Neural cell (in vitro differentiated cells): Measurements from ENCODE around the gene MCCC1. TPM values are rescaled to one million over a fixed set of nuclear protein-coding genes. Genes with fewer than 3 reads are reported as not detected.

Experiments
- H2AFZ ChIP-seq: fragments of 200-600, 300-800 bp; sonication (generic), shearing (Covaris generic); 2 replicates; pipeline ENCODE4 v1.6.0; 2014; ENCODE audit warnings: low read depth, mild to moderate bottlenecking, antibody characterized with exemption, low read length, moderate library complexity
- H3F3A ChIP-seq: fragments of 200-600 bp; shearing (Covaris generic); 2 replicates; pipeline ENCODE4 v1.6.1; 2016; ENCODE audit warnings: mild to moderate bottlenecking, moderate library complexity, mixed read lengths, antibody characterized with exemption, low read length; ENCODE audit not compliant: insufficient read depth, poor library complexity, severe bottlenecking
- H3K27ac ChIP-seq: fragments of 200-600, 300-800 bp; sonication (generic), shearing (Covaris generic); 2 replicates; pipeline ENCODE4 v1.5.1; 2014; ENCODE audit warnings: mild to moderate bottlenecking, low read length, moderate library complexity
- H3K27me3 ChIP-seq: fragments of 300-800, 200-600 bp; sonication (generic), shearing (Covaris generic); 2 replicates; pipeline ENCODE4 v1.6.0; 2014; ENCODE audit warnings: mild to moderate bottlenecking, low read depth, low read length, moderate library complexity; ENCODE audit not compliant: insufficient read depth
- H3K36me3 ChIP-seq: fragments of 300-800, 200-600 bp; sonication (generic), shearing (Covaris generic); 2 replicates; pipeline ENCODE4 v1.5.1; 2014; ENCODE audit warnings: mild to moderate bottlenecking, antibody characterized with exemption, low read length, moderate library complexity; ENCODE audit not compliant: insufficient read depth
- H3K4me2 ChIP-seq: fragments of 300-800, 200-600 bp; sonication (generic), shearing (Covaris generic); 2 replicates; pipeline ENCODE4 v1.6.0; 2014; ENCODE audit warnings: mild to moderate bottlenecking, low read length
- H3K4me3 ChIP-seq: fragments of 300-800, 200-600 bp; sonication (generic), shearing (Covaris generic); 2 replicates; pipeline ENCODE4 v1.5.1; 2014; ENCODE audit warnings: mild to moderate bottlenecking, low read length, moderate library complexity
- H3K79me2 ChIP-seq: fragments of 200-600 bp; shearing (Covaris generic); replicated peaks from 2 replicates; pipeline ENCODE4 v1.6.0; 2014; ENCODE audit warnings: mild to moderate bottlenecking, low read length, moderate library complexity; ENCODE audit not compliant: insufficient read depth
- H3K9ac ChIP-seq: fragments of 300-800, 200-600 bp; sonication (generic), shearing (Covaris generic); 2 replicates; pipeline ENCODE4 v1.6.1; 2016; ENCODE audit warnings: mild to moderate bottlenecking, low read length, mixed read lengths
- H3K9me2 ChIP-seq: fragments of 200-600 bp; shearing (Covaris generic); 2 replicates; pipeline ENCODE4 v1.6.1; 2016; ENCODE audit warnings: mild to moderate bottlenecking, low read length, mixed read lengths; ENCODE audit not compliant: insufficient read depth
- H3K9me3 ChIP-seq: fragments of 200-600, 300-800 bp; sonication (generic), shearing (Covaris generic); 2 replicates; pipeline ENCODE4 v1.6.1; 2016; ENCODE audit warnings: mild to moderate bottlenecking, mixed run types, low read length, moderate library complexity, mixed read lengths
- H4K20me1 ChIP-seq: fragments of 200-600 bp; shearing (Covaris generic); 2 replicates; pipeline ENCODE4 v1.6.1; 2016; ENCODE audit warnings: mild to moderate bottlenecking, mixed run types; ENCODE audit not compliant: insufficient read depth
- CTCF ChIP-seq: fragments of 450-650 bp; IDR thresholded peaks from 2 replicates; pipeline ENCODE4 v1.5.1; 2014; ENCODE audit warnings: antibody characterized with exemption, mild to moderate bottlenecking, moderate library complexity; ENCODE audit not compliant: poor library complexity, severe bottlenecking
- EP300 ChIP-seq: fragments of 450-650 bp; conservative IDR thresholded peaks from 2 replicates; pipeline ENCODE4 v1.6.1; 2014; ENCODE audit warnings: antibody characterized with exemption, mild to moderate bottlenecking, moderate library complexity; ENCODE audit not compliant: poor library complexity, severe bottlenecking
- EZH2 ChIP-seq: fragments of 200-600, 300-800 bp; shearing (Covaris generic), sonication (generic); IDR thresholded peaks from 2 replicates; pipeline ENCODE4 v1.6.1; 2014; ENCODE audit warnings: antibody characterized with exemption, low read length, borderline replicate concordance, mild to moderate bottlenecking; ENCODE audit not compliant: insufficient read depth, poor library complexity, severe bottlenecking
- MXI1 ChIP-seq: fragments of 450-650 bp; conservative IDR thresholded peaks from 2 replicates; pipeline ENCODE4 v1.6.1; 2014; ENCODE audit warnings: antibody characterized with exemption, mild to moderate bottlenecking; ENCODE audit not compliant: poor library complexity, severe bottlenecking
- POLR2AphosphoS5 ChIP-seq: IDR thresholded peaks from 2 replicates; pipeline ENCODE4 v1.6.1; 2012
- RAD21 ChIP-seq: fragments of 450-650 bp; conservative IDR thresholded peaks from 2 replicates; pipeline ENCODE4 v1.6.1; 2014; ENCODE audit warnings: antibody characterized with exemption, mild to moderate bottlenecking, moderate library complexity
- REST ChIP-seq: IDR thresholded peaks from 2 replicates; pipeline ENCODE4 v1.6.1; 2012; ENCODE audit warnings: borderline replicate concordance
- SMC3 ChIP-seq: fragments of 450-650 bp; conservative IDR thresholded peaks from 2 replicates; pipeline ENCODE4 v1.6.1; 2014; ENCODE audit warnings: antibody characterized with exemption, mild to moderate bottlenecking, moderate library complexity; ENCODE audit not compliant: poor library complexity
- TAF1 ChIP-seq: IDR thresholded peaks from 2 replicates; pipeline ENCODE4 v1.6.1; 2012; ENCODE audit warnings: low read depth
- polyA plus RNA-seq: library from polyadenylated mRNA; depleted of rRNA; stranded (reverse); fragments of >200 nt; gene quantifications from 2 replicates; pipeline ENCODE4 v1.2.3, GENCODE V29; 2014

The MCCC1 gene
- polyA plus RNA-seq, 1 donor from 2014 or later = 29.6 TPM

- no peak for TF ChIP-seq EP300
- no peaks in the 10 kb centered on the region for H3K79me2 ChIP-seq
- no peak overlapping the region for H3K9ac ChIP-seq
- H2AFZ ChIP-seq = no peak overlapping the region
- H3K4me3 ChIP-seq = no peak overlapping the region
- H3K27ac ChIP-seq = no peak overlapping the region
- H3K9me2 ChIP-seq = no peaks in the 10 kb centered on the region
- H3K9me3 ChIP-seq = no peaks in the 10 kb centered on the region
- no peaks in the 10 kb centered on the region for H3K27me3 ChIP-seq
- peaks cover 15% of the 10 kb centered on the region for H3K36me3 ChIP-seq
- no peak overlapping the region for H3K4me2 ChIP-seq
- no peaks in the 10 kb centered on the region for H4K20me1 ChIP-seq
- H3F3A ChIP-seq = no peaks in the 10 kb centered on the region
These were observed 72.0 kb downstream of the MCCC1 start for GRCh38 chr3:183027276-183027675.

DNA sequence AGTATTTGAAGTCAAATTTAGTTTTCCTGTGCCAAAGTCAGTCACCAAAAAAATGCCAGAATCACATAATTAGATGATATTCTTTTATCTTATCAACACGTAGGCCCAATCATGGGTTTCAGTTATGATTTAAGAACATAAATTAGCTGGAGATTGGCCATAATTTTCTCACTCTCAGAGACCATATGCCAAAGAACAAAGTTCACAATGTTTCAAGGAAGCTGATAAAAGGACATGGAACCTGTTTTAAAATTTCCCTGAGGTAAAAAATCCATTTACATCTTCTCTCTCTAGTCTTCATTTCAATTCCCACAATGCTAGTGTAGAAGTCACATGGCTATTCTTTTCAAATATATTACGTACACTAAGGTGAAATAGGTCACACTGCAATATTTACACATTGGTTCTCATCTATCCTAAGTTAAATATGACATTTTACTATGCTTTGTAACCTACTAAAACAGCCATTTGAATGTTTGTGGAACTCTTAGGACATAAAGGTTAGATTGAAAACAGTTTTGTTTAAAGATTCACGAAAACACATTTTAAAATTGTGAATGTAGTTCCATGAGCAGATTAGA, 76.3 kb downstream of the MCCC1 start:
- Histone ChIP-seq H3K36me3 (peaks cover 9% of the 10 kb centered on the region), H3K4me2 (no peak overlapping the region)

More for the DNA sequence above, 76.3 kb downstream of the MCCC1 start:
- Histone ChIP-seq H3K9me3 (no peaks in the 10 kb centered on the region), H4K20me1 (no peaks in the 10 kb centered on the region), H3K79me2 (no peaks in the 10 kb centered on the region), H3K27ac (no peak overlapping the region), H3K9ac (no peak overlapping the region), H3K4me3 (no peak overlapping the region), H2AFZ (no peak overlapping the region), H3F3A (no peaks in the 10 kb centered on the region), H3K9me2 (no peaks in the 10 kb centered on the region), H3K27me3 (no peaks in the 10 kb centered on the region)
- TF ChIP-seq TAF1 (no peak), SMC3 (no peak), RAD21 (no peak), REST (no peak), POLR2AphosphoS5 (no peak), EZH2 (no peak), MXI1 (no peak), CTCF (no peak), EP300 (no peak)
